ENCODE results near the gene CAND2.
"Not testable (repeated sequence)": the region's sequence is repeated elsewhere in the genome, so short reads cannot be mapped to it uniquely, and the experiment has no call there.

Gene CAND2

DNA sequence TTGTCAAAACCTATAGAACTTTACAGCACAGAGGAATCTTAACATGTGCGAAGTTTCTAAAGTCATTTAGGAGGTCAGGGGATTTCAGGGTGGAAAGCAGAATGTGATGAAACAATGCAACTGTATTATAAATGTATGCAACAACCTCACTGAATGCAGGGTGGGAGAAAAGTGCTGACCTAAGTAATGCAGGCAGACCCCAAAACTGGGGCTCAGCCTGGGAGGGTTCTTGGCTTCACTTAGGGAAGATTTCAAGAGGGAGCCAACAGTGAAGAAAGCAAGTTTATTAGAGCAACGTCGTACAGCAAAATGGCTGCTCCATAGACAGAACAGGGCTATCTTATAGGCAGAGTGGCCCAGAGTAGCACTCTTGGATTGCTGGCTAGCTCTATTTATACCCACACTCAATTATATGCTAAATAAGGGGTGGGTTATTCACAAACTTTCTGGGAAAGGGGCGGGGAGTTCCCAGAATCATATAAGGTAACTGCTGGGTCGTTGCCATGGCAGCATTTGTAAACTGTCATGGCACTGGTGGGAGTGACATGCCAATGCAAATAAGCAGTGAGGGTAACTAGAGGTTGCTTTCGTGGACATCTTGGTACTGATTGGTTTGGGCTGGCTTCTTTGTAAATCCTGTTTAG lies 14.2 kb upstream of the CAND2 start:
- TF ChIP-seq EZH2phosphoT487 (IDR thresholded peaks at IDR 0.05; ENCODE audit: low read depth): no peak
- TF ChIP-seq, protein P1, sequence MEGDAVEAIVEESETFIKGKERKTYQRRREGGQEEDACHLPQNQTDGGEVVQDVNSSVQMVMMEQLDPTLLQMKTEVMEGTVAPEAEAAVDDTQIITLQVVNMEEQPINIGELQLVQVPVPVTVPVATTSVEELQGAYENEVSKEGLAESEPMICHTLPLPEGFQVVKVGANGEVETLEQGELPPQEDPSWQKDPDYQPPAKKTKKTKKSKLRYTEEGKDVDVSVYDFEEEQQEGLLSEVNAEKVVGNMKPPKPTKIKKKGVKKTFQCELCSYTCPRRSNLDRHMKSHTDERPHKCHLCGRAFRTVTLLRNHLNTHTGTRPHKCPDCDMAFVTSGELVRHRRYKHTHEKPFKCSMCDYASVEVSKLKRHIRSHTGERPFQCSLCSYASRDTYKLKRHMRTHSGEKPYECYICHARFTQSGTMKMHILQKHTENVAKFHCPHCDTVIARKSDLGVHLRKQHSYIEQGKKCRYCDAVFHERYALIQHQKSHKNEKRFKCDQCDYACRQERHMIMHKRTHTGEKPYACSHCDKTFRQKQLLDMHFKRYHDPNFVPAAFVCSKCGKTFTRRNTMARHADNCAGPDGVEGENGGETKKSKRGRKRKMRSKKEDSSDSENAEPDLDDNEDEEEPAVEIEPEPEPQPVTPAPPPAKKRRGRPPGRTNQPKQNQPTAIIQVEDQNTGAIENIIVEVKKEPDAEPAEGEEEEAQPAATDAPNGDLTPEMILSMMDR (IDR thresholded peaks at IDR 0.05; ENCODE audit: low read depth, low read length): no peak
- Histone ChIP-seq H3K36me3 (replicated peaks; ENCODE audit: low read depth, low read length) (no peaks in the 10 kb centered on the region), H4K20me1 (ENCODE audit: insufficient read depth, low read length) (no peaks in the 10 kb centered on the region), H3K27me3 (ENCODE audit: low read depth, low read length) (peaks cover 43% of the 10 kb centered on the region), H3K4me1 (ENCODE audit: low read length) (no peaks in the 10 kb centered on the region), H3K4me2 (ENCODE audit: low read length) (no peak overlapping the region), H3K9ac (ENCODE audit: low read length) (no peak overlapping the region), H2AFZ (ENCODE audit: low read depth, low read length) (no peak overlapping the region), H3K79me2 (ENCODE audit: low read length) (no peaks in the 10 kb centered on the region), H3K9me3 (ENCODE audit: insufficient read depth, low read length) (no peaks in the 10 kb centered on the region), H3K27ac (ENCODE audit: low read length) (no peak overlapping the region), H3K4me3 (ENCODE audit: low read length) (no peak overlapping the region)

- Histone ChIP-seq H3K9ac (ENCODE audit: low read length) (no peak overlapping the region), H2AFZ (ENCODE audit: low read depth, low read length) (no peak overlapping the region), H3K9me3 (ENCODE audit: insufficient read depth, low read length) (no peaks in the 10 kb centered on the region), H3K4me1 (ENCODE audit: low read length) (no peaks in the 10 kb centered on the region), H3K79me2 (ENCODE audit: low read length) (no peaks in the 10 kb centered on the region), H3K4me3 (ENCODE audit: low read length) (no peak overlapping the region), H3K27me3 (ENCODE audit: low read depth, low read length) (peaks cover 38% of the 10 kb centered on the region), H4K20me1 (ENCODE audit: insufficient read depth, low read length) (no peaks in the 10 kb centered on the region), H3K27ac (ENCODE audit: low read length) (no peak overlapping the region), H3K36me3 (replicated peaks; ENCODE audit: low read depth, low read length) (no peaks in the 10 kb centered on the region), H3K4me2 (ENCODE audit: low read length) (no peak overlapping the region)
- no peak for TF ChIP-seq EZH2phosphoT487 (IDR thresholded peaks at IDR 0.05; ENCODE audit: low read depth)
- TF ChIP-seq, protein P1 (IDR thresholded peaks at IDR 0.05; ENCODE audit: low read depth, low read length): no peak
These were observed 11.4 kb upstream of the CAND2 start for GRCh38 chr3:12785096-12785495.

DNA sequence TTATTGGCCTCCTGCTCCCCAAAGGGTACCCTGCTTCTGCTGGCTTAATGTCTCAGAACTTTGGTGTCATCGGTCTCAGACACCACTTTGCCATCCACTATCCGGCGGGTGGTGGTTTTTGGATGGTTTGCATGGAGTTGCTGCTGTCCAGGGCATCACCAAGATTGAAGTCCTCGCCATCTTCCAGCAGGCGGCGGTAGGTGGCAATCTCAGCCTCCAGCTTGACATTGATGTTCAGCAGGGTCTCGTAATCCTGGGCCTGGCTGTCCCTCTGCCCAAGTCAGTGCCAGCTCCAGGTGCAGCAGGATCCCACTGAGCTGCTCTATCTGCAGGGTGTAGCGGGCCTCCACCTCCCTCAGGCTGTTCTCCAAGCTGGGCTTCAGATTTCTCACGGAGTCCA lies 9.1 kb upstream of the CAND2 start:
- not testable (repeated sequence) for H2AFZ ChIP-seq (ENCODE audit: low read depth, low read length); H3K9ac ChIP-seq (ENCODE audit: low read length); H3K27ac ChIP-seq (ENCODE audit: low read length); H3K4me1 ChIP-seq (ENCODE audit: low read length); H4K20me1 ChIP-seq (ENCODE audit: insufficient read depth, low read length); H3K4me2 ChIP-seq (ENCODE audit: low read length); H3K4me3 ChIP-seq (ENCODE audit: low read length); H3K9me3 ChIP-seq (ENCODE audit: insufficient read depth, low read length); H3K36me3 ChIP-seq (replicated peaks; ENCODE audit: low read depth, low read length); H3K79me2 ChIP-seq (ENCODE audit: low read length)
- TF ChIP-seq, protein P1 (IDR thresholded peaks at IDR 0.05; ENCODE audit: low read depth, low read length): 0 out of 2 replicates have a peak, but pooled peaks have one; percentile 19
- peaks cover 31% of the 10 kb centered on the region for H3K27me3 ChIP-seq (ENCODE audit: low read depth, low read length)

GRCh38 chr3:12787967-12788690 lies 8.4 kb upstream of the CAND2 start:
- not testable (repeated sequence) for H3K9ac ChIP-seq (ENCODE audit: low read length); H3K4me3 ChIP-seq (ENCODE audit: low read length)

More at GRCh38 chr3:12787967-12788690, 8.4 kb upstream of the CAND2 start:
- not testable (repeated sequence) for H3K4me1 ChIP-seq (ENCODE audit: low read length); H3K9me3 ChIP-seq (ENCODE audit: insufficient read depth, low read length); H3K36me3 ChIP-seq (replicated peaks; ENCODE audit: low read depth, low read length); H2AFZ ChIP-seq (ENCODE audit: low read depth, low read length); H3K27ac ChIP-seq (ENCODE audit: low read length); H3K79me2 ChIP-seq (ENCODE audit: low read length); H3K4me2 ChIP-seq (ENCODE audit: low read length); H4K20me1 ChIP-seq (ENCODE audit: insufficient read depth, low read length)
- H3K27me3 ChIP-seq (ENCODE audit: low read depth, low read length): peaks cover 31% of the 10 kb centered on the region

Measured in OCI-LY3 (cell line).